Pancreas (tissue), 10 donors: Measurements from ENCODE around the gene GSTM1. TPM values are rescaled to one million over a fixed set of nuclear protein-coding genes. Genes with fewer than 3 reads are reported as not detected.

Experiments used
- ATAC-seq, 4 donors: fragments of 200-7000 bp; cut with Tn5 transposase; one replicate each; pipeline versions ENCODE4 v1.8.0 to v1.9.1; 2020; ENCODE audit warnings: mild to moderate bottlenecking in 4 of 4, moderate library complexity in 4 of 4
- DNase-seq, 6 donors: peaks; one replicate each; pipeline ENCODE4 v3.0.0-alpha.2; 2020
- FAIRE-seq: peaks from 2 replicates; lab custom pipeline; 2012; peaks lifted over from hg19 to GRCh38; lab: Jason Lieb, UNC
- H3K27ac ChIP-seq, 4 donors: fragments of 200-600 bp; sonication (generic); 1 replicate in 3 of 4; 2 replicates in 1 of 4; pipeline versions ENCODE4 v1.5.0 to v1.8.0; 2020
- H3K27me3 ChIP-seq, 4 donors: fragments of 200-600 bp; one replicate each; pipeline ENCODE4 v1.8.0; 2021
- H3K36me3 ChIP-seq, 3 donors: fragments of 200-600 bp; sonication (generic) in 1 of 3; one replicate each; pipeline versions ENCODE4 v1.5.0 to v1.8.0; 2020 to 2021
- H3K4me1 ChIP-seq, 3 donors: fragments of 200-600 bp; one replicate each; pipeline ENCODE4 v1.8.0; 2021
- H3K4me3 ChIP-seq, 4 donors: fragments of 200-600 bp; sonication (generic) in 2 of 4; one replicate each; pipeline versions ENCODE4 v1.5.0 to v1.8.0; 2020 to 2021
- H3K9me3 ChIP-seq, 4 donors: fragments of 200-600 bp; one replicate each; pipeline ENCODE4 v1.8.0; 2021
- CTCF ChIP-seq, 4 donors: fragments of 200-600 bp; sonication (generic) in 3 of 4; IDR thresholded peaks; one replicate each; pipeline versions ENCODE4 v1.5.0 to v1.8.0; 2021; ENCODE audit warnings: antibody characterized with exemption in 4 of 4
- WGBS, 2 donors: extraction: QIAGEN DNeasy Blood & Tissue Kit; methylation state at CpG; one replicate each; pipeline ENCODE4 v1.1.7; 2013; 5-methylcytosine and 5-hydroxymethylcytosine counted together
- intact Hi-C, 3 donors: fragments of 100-400 bp; cut with DNase I; formaldehyde crosslinking; loops; one replicate each; pipeline versions ENCODE4 v1.11.1 to v1.14.2; 2022
- polyA plus RNA-seq, 2 donors: library from polyadenylated mRNA; stranded (reverse); fragments of 200-250 nt; gene quantifications; one replicate each; pipeline ENCODE4 v1.2.3, GENCODE V29; 2013
- total RNA-seq, 6 donors: library from RNA; stranded (reverse); fragmentation: NEBNext Ultra II Directional in 4 of 6; extraction: Animal tissue kit (Norgen Biotek cat#: 25700) in 4 of 6; gene quantifications; one replicate each; pipeline versions ENCODE4 v1.2.1 to v1.2.4, GENCODE V29; 2021 to 2023
- donor health status: healthy with polysubstance abuse.
- donor health status: DM: no; HTN: no; CAD: no; lungs with moderate emphysema.
- donor health status: DM: no; HTN: no; CAD: no.
- donor health status: control.
- donor health status: control.
- donor health status: Bipolar disorder and iron deficiency.
- donor health status: DM: yes; HTN: yes; CAD: no.
- donor health status: DM: no; HTN: no; CAD: no.
- donor health status: DM: no; HTN: no; CAD: no.
- donor health status: DM: yes; HTN: yes; CAD: no.

Gene GSTM1
- total and polyA plus RNA-seq, 8 donors = 21.7 to 41.8 (median 26.9) TPM; not detected in 3

GRCh38 chr1:109730666-109731065, 43.0 kb downstream of the GSTM1 start:
- ATAC-seq (no peak), FAIRE-seq (no peak), DNase-seq (no peak)
- H3K27ac ChIP-seq = peak overlapping the region in 2 of 4 donors; percentile 68 to 84
- peaks cover 21 to 29% (median 26%) of the 10 kb centered on the region in 3 donors for H3K4me1 ChIP-seq
- H3K9me3 ChIP-seq = no peaks in the 10 kb centered on the region
- TF ChIP-seq CTCF (IDR thresholded peaks at IDR 0.05) = no peak
- intact Hi-C loops = no loop called here
- no peaks in the 10 kb centered on the region for H3K36me3 ChIP-seq
- no peak overlapping the region for H3K4me3 ChIP-seq
- WGBS, 2 donors = 65 to 71% methylated on average over 6 of the region's 6 CpGs
- no peaks in the 10 kb centered on the region for H3K27me3 ChIP-seq

- peak overlapping the region in 1 of 4 donors; percentile 7 for H3K4me3 ChIP-seq
- ATAC-seq = peak; percentile 25 to 65 (median 48)
- peaks cover 0 to 6% (median 0%) of the 10 kb centered on the region in 3 donors for H3K36me3 ChIP-seq
- no peak for DNase-seq
- no peak for TF ChIP-seq CTCF (IDR thresholded peaks at IDR 0.05)
- H3K4me1 ChIP-seq = peaks cover 21 to 26% (median 26%) of the 10 kb centered on the region in 3 donors
- intact Hi-C loops = no loop called here
- no peaks in the 10 kb centered on the region for H3K27me3 ChIP-seq
- no peaks in the 10 kb centered on the region for H3K9me3 ChIP-seq
- FAIRE-seq = no peak
- WGBS, 2 donors = 14 to 21% methylated on average over 3 of the region's 3 CpGs
- peak overlapping the region; percentile 31 to 84 (median 55) for H3K27ac ChIP-seq
Measured at GRCh38 chr1:109732390-109732881, 44.8 kb downstream of the GSTM1 start.

- peak in 1 of 6 donors; percentile 11 for DNase-seq
- WGBS, 2 donors = 75 to 80% methylated on average over 4 of the region's 4 CpGs
Measured at GRCh38 chr1:109733236-109733870, 45.7 kb downstream of the GSTM1 start.

GRCh38 chr1:109739738-109740614, 52.4 kb downstream of the GSTM1 start:
- WGBS, 2 donors = 1 to 2% methylated on average over 74 to 86 of the region's 86 CpGs
- no peaks in the 10 kb centered on the region for H3K27me3 ChIP-seq
- FAIRE-seq = no peak

More at GRCh38 chr1:109733236-109733870, 45.7 kb downstream of the GSTM1 start:
- H3K36me3 ChIP-seq = peaks cover 0 to 7% (median 0%) of the 10 kb centered on the region in 3 donors
- no peak for TF ChIP-seq CTCF (IDR thresholded peaks at IDR 0.05)
- no peaks in the 10 kb centered on the region for H3K27me3 ChIP-seq
- ATAC-seq (peak in 1 of 4 donors; percentile 2), FAIRE-seq (no peak)
- no peaks in the 10 kb centered on the region for H3K9me3 ChIP-seq
- no peak overlapping the region for H3K4me3 ChIP-seq
- H3K4me1 ChIP-seq = peaks cover 21 to 26% (median 26%) of the 10 kb centered on the region in 3 donors
- intact Hi-C loops = no loop called here
- peak overlapping the region in 2 of 4 donors; percentile 68 to 84 for H3K27ac ChIP-seq

More at GRCh38 chr1:109739738-109740614, 52.4 kb downstream of the GSTM1 start:
- H3K4me3 ChIP-seq = peak overlapping the region; percentile 34 to 82 (median 50)
- no peaks in the 10 kb centered on the region for H3K4me1 ChIP-seq
- H3K36me3 ChIP-seq = peaks cover 0 to 7% (median 0%) of the 10 kb centered on the region in 3 donors
- DNase-seq (peak; percentile 73 to 91 (median 84)), ATAC-seq (peak; percentile 98 to 99 (median 98))
- no peaks in the 10 kb centered on the region for H3K9me3 ChIP-seq
- intact Hi-C loops = no loop called here
- peak overlapping the region in 2 of 4 donors; percentile 39 to 64 for H3K27ac ChIP-seq
- no peak for TF ChIP-seq CTCF (IDR thresholded peaks at IDR 0.05)
